Ecto neural progenitor cell (in vitro differentiated cells): ENCODE measurements around the gene DISP3.
"Not testable (repeated sequence)": the region's sequence is repeated elsewhere in the genome, so short reads cannot be mapped to it uniquely, and the experiment has no call there.

Source experiments
- DNase-seq: peaks from one replicate; pipeline ENCODE4 v3.0.0-alpha.2; 2018; ENCODE audit warnings: low spot score

DISP3 gene

GRCh38 chr1:11576109-11576875, 97.3 kb downstream of the DISP3 start:
- no peak for DNase-seq

- DNase-seq: no peak
These were observed 99.0 kb downstream of the DISP3 start for GRCh38 chr1:11578004-11578403.

GRCh38 chr1:11579506-11579905, 100.6 kb downstream of the DISP3 start:
- DNase-seq: no peak

- not testable (repeated sequence) for DNase-seq
These were observed 101.1 kb downstream of the DISP3 start for GRCh38 chr1:11580049-11580448.

GRCh38 chr1:11581445-11581991, 102.6 kb downstream of the DISP3 start:
- DNase-seq: no peak

- DNase-seq: no peak
These were observed 106.4 kb downstream of the DISP3 start for GRCh38 chr1:11585389-11585788.
